OCI-LY1 (cell line): ENCODE measurements around the gene PTGER4.

ENCODE experiments used
- H2AFZ ChIP-seq: fragments of 200-600 bp; sonication (generic), shearing (Covaris generic); 2 replicates; pipeline ENCODE4 v1.6.0; 2014; ENCODE audit warnings: antibody characterized with exemption, mild to moderate bottlenecking, low read length
- H3F3A ChIP-seq: fragments of 200-600 bp; sonication (generic), shearing (Covaris generic); 2 replicates; pipeline ENCODE4 v1.6.0; 2014; ENCODE audit warnings: mild to moderate bottlenecking, antibody characterized with exemption, low read length, moderate library complexity; ENCODE audit not compliant: insufficient read depth
- H3K27ac ChIP-seq: fragments of 200-600 bp; sonication (generic); 2 replicates; pipeline ENCODE4 v1.5.1; 2014; ENCODE audit warnings: low read length, mixed run types, mild to moderate bottlenecking, low read depth; ENCODE audit not compliant: poor library complexity, severe bottlenecking
- H3K27me3 ChIP-seq: fragments of 200-600 bp; sonication (generic); 2 replicates; pipeline ENCODE4 v1.6.0; 2014; ENCODE audit warnings: antibody characterized with exemption, mild to moderate bottlenecking, low read length, moderate library complexity; ENCODE audit not compliant: insufficient read depth
- H3K36me3 ChIP-seq: fragments of 200-600 bp; sonication (generic); 2 replicates; pipeline ENCODE4 v1.6.1; 2014; ENCODE audit warnings: mild to moderate bottlenecking, antibody characterized with exemption, low read length, moderate library complexity, mixed read lengths; ENCODE audit not compliant: insufficient read depth
- H3K4me1 ChIP-seq: fragments of 200-600 bp; sonication (generic); 2 replicates; pipeline ENCODE4 v1.5.1; 2014; ENCODE audit warnings: mild to moderate bottlenecking, low read length, moderate library complexity; ENCODE audit not compliant: insufficient read depth, severe bottlenecking
- H3K4me2 ChIP-seq: fragments of 200-600 bp; sonication (generic), shearing (Covaris generic); 2 replicates; pipeline ENCODE4 v1.6.1; 2014; ENCODE audit warnings: low read length
- H3K4me3 ChIP-seq: fragments of 200-600 bp; sonication (generic); 2 replicates; pipeline ENCODE4 v1.5.1; 2014; ENCODE audit warnings: low read length, low read depth, mild to moderate bottlenecking, mixed read lengths; ENCODE audit not compliant: poor library complexity, severe bottlenecking
- H3K79me2 ChIP-seq: fragments of 200-600 bp; shearing (Covaris generic); 2 replicates; pipeline ENCODE4 v1.6.1; 2016; ENCODE audit warnings: mixed run types, low read length, mixed read lengths; ENCODE audit not compliant: insufficient read depth
- H3K9ac ChIP-seq: fragments of 200-600 bp; sonication (generic), shearing (Covaris generic); 2 replicates; pipeline ENCODE4 v1.6.1; 2014; ENCODE audit warnings: mild to moderate bottlenecking, low read length, mixed read lengths
- H3K9me2 ChIP-seq: fragments of 200-600 bp; sonication (generic), shearing (Covaris generic); 2 replicates; pipeline ENCODE4 v1.6.1; 2014; ENCODE audit warnings: low read depth, mild to moderate bottlenecking, low read length, mixed read lengths
- H3K9me3 ChIP-seq: fragments of 200-600 bp; shearing (Covaris generic); 2 replicates; pipeline ENCODE4 v1.6.1; 2014; ENCODE audit warnings: low read length, mixed read lengths
- H4K20me1 ChIP-seq: fragments of 200-600 bp; sonication (generic), shearing (Covaris generic); 2 replicates; pipeline ENCODE4 v1.6.0; 2016; ENCODE audit warnings: mild to moderate bottlenecking, low read length; ENCODE audit not compliant: insufficient read depth
- EZH2 ChIP-seq: fragments of 200-600 bp; sonication (generic), shearing (Covaris generic); IDR thresholded peaks from 2 replicates; pipeline ENCODE4 v1.8.0; 2017; ENCODE audit warnings: borderline replicate concordance, mixed run types, mild to moderate bottlenecking, antibody characterized with exemption, low read length, moderate library complexity, mixed read lengths
- TF ChIP-seq, protein P1 (sequence below): fragments of 200-600 bp; sonication (generic), shearing (Covaris generic); IDR thresholded peaks from 2 replicates; pipeline ENCODE4 v1.5.1; 2017; ENCODE audit warnings: mild to moderate bottlenecking, antibody characterized with exemption, low read length, moderate library complexity, mixed read lengths

PTGER4 gene

DNA sequence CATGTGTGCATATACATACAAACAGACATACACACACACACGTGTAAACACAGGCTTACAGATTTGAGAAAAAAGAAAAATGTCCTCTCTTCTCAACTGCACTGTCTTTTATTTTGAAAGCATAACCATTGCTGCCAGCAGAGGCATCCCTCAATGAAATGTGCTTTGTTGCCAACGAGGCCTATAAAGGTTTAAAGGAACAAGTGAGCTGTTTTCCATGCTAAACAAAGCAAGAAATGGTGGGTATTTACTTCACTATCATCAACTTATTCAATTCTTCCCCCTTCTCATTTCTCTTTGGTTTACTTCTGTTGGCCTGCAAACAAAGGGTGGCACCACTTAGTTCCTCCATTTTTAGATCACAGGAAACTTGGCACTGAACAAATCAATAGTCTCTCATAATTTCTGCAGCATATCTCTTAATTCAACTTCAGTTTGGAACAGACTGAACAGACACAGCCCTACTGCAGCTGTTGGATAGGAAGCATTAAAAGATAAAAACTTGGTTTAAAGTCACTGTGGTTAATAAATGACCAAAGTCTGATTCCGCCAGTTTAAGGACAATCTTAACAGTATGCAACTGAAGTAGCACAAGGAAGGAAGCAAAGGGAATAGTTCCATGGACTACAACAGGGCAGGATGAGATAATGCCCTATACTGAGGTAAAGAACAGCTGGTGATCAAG lies 54.3 kb downstream of the PTGER4 start:
- H3K9ac ChIP-seq, result no peak overlapping the region
- no peaks in the 10 kb centered on the region for H3K4me1 ChIP-seq
- H4K20me1 ChIP-seq, result no peaks in the 10 kb centered on the region
- no peaks in the 10 kb centered on the region for H3K27me3 ChIP-seq
- no peak overlapping the region for H2AFZ ChIP-seq
- peaks cover 3% of the 10 kb centered on the region; the same call in 1 of the 2 replicates for H3K9me3 ChIP-seq
- no peaks in the 10 kb centered on the region for H3K9me2 ChIP-seq
- H3K4me3 ChIP-seq, result no peak overlapping the region
- no peak overlapping the region for H3K4me2 ChIP-seq
- H3K36me3 ChIP-seq, result peaks cover 5% of the 10 kb centered on the region
- no peaks in the 10 kb centered on the region for H3K79me2 ChIP-seq
- H3F3A ChIP-seq, result no peaks in the 10 kb centered on the region
- TF ChIP-seq EZH2, result no peak
- TF ChIP-seq, protein P1, sequence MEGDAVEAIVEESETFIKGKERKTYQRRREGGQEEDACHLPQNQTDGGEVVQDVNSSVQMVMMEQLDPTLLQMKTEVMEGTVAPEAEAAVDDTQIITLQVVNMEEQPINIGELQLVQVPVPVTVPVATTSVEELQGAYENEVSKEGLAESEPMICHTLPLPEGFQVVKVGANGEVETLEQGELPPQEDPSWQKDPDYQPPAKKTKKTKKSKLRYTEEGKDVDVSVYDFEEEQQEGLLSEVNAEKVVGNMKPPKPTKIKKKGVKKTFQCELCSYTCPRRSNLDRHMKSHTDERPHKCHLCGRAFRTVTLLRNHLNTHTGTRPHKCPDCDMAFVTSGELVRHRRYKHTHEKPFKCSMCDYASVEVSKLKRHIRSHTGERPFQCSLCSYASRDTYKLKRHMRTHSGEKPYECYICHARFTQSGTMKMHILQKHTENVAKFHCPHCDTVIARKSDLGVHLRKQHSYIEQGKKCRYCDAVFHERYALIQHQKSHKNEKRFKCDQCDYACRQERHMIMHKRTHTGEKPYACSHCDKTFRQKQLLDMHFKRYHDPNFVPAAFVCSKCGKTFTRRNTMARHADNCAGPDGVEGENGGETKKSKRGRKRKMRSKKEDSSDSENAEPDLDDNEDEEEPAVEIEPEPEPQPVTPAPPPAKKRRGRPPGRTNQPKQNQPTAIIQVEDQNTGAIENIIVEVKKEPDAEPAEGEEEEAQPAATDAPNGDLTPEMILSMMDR, result no peak
- H3K27ac ChIP-seq, result no peak overlapping the region

DNA sequence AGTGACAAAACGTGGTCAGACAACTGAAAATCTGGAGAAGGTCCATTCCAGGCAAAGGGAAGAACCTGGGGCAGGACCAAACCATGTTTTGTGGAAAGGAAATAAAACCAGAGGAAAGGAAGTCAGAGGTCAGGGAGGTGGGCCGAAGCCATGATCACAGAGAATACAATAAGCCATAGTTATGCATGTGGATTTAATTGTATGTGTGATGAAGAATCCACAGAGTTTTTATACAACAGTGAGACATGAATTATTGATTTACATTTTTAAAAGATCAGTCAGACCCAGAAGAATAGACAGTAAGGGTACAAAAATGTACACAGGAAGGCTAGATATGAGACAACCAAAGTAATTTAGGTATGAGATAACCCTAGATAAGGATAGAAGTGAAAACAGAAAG lies 55.3 kb downstream of the PTGER4 start:
- H4K20me1 ChIP-seq, result no peaks in the 10 kb centered on the region
- no peak overlapping the region for H3K4me2 ChIP-seq
- no peak overlapping the region for H3K9ac ChIP-seq
- no peaks in the 10 kb centered on the region for H3K4me1 ChIP-seq
- no peak overlapping the region for H2AFZ ChIP-seq
- no peak overlapping the region for H3K27ac ChIP-seq
- H3K4me3 ChIP-seq, result no peak overlapping the region
- peaks cover 11% of the 10 kb centered on the region for H3K36me3 ChIP-seq
- no peaks in the 10 kb centered on the region for H3K27me3 ChIP-seq
- no peaks in the 10 kb centered on the region for H3K79me2 ChIP-seq
- no peak for TF ChIP-seq EZH2
- TF ChIP-seq, protein P1, result no peak
- no peaks in the 10 kb centered on the region for H3F3A ChIP-seq
- H3K9me2 ChIP-seq, result no peaks in the 10 kb centered on the region
- H3K9me3 ChIP-seq, result peaks cover 3% of the 10 kb centered on the region; the same call in 1 of the 2 replicates

DNA sequence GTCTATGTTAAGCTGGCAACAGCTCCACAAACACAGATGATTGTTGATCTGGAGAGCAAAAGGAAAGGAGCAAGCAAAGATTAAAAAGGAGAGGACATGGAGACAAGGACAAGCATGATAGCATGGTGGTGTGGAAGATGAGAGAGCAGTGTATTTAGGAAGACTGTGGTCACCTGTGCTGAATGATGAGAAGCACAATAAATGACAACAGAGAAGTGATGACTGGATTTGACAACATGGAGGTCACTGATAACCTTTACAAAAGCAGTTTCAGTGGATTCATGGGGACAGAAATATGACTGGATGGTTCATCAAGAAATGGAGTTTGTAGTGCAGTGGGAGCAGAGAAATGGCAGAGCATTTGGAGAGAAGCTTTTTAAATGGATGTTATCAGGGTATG lies 55.9 kb downstream of the PTGER4 start:
- Histone ChIP-seq H3K4me1 (no peaks in the 10 kb centered on the region), H3F3A (no peaks in the 10 kb centered on the region), H3K27ac (no peak overlapping the region), H3K27me3 (no peaks in the 10 kb centered on the region), H3K4me3 (no peak overlapping the region), H3K9ac (no peak overlapping the region), H3K36me3 (peaks cover 17% of the 10 kb centered on the region), H3K9me2 (no peaks in the 10 kb centered on the region), H3K4me2 (no peak overlapping the region), H3K79me2 (no peaks in the 10 kb centered on the region), H2AFZ (no peak overlapping the region), H4K20me1 (no peaks in the 10 kb centered on the region), H3K9me3 (peaks cover 3% of the 10 kb centered on the region; the same call in 1 of the 2 replicates)
- no peak for TF ChIP-seq EZH2
- TF ChIP-seq, protein P1, result no peak
